NCI-H748 (cell line): ENCODE measurements around the gene PRDM11.

Source experiments
- DNase-seq: peaks from one replicate; lab custom pipeline; 2025; ENCODE audit not compliant: unreplicated experiment; lab: John Stamatoyannopoulos, UW

The PRDM11 gene

DNA sequence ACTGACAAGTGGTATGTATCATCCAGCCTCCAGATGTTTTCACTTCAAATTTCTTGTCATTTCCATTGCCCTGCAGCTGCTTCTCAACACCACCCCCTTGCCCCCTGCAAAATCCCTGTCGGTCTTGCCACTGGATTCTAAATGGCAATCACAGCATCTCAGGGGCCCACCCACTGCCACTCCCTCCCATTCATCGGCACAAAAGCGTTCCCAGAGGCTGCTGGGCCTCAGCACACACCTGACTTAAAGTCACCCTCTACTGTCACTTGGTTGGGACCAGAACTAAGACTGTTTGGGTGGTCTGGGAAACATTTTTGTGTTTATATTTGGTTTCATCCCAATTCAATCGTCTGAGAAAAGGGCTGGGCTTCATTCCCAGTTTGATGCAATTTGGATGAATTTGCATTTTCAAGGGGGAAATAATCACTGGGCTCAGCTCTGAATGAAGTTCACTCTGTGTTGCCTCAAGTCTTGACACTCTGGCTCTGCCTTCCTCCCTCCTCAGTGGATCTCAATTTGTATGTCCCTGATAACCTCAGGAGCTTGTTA, 112.6 kb downstream of the PRDM11 start:
- DNase-seq = no peak

DNA sequence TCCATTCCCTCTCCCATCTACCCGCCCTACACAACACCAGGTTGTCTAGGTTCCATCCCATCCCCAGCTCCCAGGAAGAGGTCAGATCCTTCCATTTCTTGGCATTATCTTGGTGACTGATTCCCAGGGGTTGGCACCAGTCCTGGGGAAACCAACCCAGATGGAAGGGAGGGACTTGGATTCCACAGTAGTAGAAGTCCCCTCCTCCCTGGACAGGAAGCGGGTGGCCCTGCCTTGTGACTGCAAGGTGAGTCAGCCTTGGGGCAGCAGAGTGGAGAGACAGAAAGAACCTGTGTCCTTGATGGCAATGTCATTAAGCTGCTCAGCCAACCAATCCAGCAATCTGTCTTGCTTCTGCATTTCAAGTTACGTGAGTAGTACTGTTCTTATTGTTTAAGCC, 113.2 kb downstream of the PRDM11 start:
- DNase-seq = no peak

DNA sequence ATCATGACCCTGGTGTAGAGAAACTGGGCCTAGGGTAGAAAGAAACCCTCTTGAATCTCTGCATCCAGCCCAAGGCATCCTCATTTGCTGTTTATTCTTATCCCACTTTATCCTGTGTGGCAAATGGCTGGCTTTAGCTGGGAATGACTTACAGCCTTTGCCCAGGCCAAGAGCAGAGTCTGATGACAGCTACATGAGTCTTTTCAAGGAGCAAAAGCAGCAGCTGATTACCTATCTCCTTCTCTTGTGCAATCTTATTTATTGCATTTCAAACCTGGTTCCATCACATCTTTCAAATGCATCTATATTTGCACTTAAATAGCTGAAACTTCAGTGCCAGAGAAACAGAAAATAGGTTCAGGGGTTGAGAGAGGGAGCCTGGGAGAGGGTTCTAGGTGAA, 113.6 kb downstream of the PRDM11 start:
- no peak for DNase-seq

DNA sequence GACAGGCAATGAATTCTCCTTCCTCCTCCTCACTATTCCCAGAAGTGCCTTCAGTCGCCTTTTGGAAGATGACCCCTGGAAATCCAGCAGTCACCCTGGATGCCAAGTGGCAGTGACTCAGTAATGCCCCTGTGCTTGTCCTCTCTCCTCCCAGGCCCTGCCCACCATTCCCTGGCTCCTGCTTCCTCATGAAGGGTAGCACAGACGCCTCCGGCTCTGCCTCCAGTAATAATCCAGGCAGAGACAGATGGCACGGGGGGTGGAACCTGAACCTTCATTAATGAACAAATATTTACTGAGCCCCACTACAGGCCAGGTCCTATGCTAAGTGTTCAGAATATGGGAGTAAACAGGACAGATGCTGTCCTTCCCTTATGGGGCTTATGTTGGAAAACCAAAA, 116.5 kb downstream of the PRDM11 start:
- peak; percentile 95 for DNase-seq

DNA sequence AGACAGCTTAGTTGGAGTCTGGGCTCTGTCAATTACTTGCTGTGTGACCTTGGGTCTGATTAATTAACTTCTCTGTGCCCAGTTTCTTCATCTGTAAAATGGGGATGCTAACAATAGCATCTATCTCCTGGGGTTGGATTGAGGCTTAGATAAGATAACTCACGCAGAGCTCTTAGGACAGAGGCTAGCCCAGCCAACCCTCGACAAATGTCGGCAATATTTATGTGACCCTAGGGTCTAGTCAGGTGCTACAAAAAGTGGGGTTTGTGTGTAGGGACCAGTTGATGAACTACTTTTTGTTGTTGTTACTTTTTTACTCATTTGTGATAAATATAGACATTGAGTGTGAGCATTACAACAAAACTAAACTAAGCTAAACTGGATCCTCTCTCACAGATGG, 117.3 kb downstream of the PRDM11 start:
- DNase-seq = no peak

DNA sequence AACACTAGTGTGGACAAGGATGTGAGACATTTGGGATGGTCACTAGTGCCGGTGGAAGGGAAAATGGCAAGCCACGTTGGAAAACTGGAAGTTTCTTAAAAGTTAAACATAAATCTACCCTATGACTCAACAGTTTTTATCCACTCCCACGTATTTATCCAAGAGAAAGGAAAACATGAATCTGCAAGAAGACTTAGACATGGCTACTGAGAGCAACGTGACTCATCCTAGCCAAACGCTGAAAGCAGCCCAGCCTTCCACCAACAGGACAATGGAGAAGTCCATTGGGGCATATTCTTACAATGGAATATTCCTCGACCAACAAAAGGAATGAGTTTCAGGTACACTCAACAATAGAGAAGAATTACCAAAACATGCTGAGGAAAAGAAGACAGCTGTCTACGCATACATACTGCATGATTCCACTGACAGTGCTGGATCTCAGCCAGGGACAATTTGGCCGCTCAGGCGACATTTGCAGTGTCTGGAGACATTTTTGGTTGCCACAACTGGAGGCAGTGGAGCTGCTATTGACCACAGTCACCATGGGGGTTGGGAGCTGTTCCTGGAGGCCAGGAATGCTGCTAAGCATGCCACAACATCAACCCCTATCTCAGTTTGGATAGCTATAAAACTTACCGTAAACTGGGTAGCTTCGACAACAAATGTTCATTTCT, 118.5 kb downstream of the PRDM11 start:
- DNase-seq = peak; percentile 37

DNA sequence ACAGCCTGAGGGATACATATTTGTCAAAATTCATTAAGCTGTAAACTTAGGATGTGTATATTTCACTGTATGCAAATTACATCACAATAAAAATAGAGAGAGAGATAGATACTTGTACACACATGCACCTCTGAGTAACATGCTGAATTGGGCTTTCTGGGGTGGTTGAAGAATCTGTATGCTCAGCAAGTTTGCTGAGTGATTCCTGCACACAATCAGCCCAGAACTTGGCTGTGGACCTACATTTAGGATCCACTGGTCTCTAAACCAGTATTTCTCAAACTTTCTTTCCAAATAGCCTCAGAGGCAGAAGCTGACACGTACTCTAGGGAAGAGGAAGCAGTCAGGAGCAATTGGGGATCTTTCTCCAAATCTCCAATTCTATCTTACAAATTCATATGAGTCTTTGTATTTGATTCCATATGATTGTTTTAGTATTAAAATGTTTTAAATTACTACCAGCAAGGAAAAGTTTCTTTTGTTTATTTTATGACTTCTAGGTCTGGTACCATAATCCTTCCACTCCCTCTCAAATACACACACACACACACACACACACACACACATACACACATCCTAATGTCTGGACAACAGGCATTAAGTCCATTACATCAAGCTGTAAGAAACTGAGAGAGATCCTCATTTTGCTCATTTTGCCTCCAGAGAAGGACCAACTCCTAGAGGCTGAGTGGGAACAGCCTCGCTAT, 119.7 kb downstream of the PRDM11 start:
- no peak for DNase-seq

DNA sequence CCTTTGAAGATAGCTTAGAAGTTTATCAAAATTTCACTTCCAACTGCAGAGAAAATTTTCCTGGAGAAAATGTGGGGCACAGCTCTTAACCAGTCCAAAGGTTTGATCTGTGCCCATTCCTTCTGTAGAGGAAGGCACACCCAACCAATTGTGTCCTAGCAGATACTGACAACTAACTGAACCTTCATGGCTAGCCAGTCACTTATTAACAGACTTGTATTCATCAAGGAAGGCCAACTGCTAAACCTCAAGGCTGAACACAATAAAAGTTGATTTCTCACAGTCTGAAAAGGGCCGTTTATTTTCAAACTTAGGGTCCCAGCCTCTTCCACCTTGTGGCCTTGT, 120.2 kb downstream of the PRDM11 start:
- no peak for DNase-seq

DNA sequence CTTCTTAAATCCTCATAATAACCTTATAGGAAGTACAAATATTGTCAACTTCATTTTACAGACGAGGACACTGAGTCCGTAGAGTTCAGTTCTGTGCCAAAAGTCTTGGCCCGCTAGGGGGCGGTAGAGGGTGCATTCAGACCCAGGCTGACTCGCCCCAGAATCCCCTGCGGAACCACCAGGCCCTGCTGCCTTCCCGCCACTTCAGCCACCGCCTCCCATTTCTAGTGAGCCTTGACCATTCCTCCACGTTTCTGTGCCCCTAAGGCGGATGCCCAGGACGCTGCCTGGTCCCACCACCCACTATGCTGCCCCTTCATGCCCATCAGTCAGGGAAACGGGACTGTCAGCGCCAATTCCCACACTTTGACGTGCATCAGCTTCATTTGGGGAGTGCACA, 120.6 kb downstream of the PRDM11 start:
- DNase-seq = peak; percentile 22

DNA sequence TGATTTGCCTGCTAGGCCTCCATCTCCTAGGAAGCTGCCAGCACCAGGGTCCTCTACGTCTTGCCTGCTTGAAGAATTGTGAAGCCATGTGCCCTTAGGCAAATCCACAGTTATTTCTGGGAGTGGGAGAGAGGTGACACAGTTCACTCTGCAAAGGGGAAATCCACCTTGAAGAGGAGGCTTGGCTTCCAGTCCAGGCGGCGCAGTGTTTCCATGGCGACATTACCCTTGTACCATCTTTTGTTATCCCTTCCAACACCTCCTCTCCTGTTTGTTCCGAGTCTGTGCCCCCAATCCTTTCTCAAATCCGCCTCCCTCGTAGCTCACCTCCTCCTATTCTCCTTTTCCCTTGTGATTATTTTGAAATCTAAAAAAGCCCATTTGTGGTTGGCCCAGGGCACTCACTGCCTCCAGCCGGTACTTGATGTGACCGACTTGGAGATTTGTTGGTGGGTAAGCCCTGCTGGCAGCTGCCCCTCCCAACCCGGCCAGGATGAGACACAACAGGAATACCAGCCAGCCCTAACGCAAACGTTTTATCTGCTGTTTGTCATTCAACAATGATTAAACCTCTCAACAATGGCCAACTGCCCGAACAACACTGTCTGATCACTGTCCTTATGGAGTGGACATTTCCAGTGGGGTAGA, 121.3 kb downstream of the PRDM11 start:
- peak; percentile 82 for DNase-seq

DNA sequence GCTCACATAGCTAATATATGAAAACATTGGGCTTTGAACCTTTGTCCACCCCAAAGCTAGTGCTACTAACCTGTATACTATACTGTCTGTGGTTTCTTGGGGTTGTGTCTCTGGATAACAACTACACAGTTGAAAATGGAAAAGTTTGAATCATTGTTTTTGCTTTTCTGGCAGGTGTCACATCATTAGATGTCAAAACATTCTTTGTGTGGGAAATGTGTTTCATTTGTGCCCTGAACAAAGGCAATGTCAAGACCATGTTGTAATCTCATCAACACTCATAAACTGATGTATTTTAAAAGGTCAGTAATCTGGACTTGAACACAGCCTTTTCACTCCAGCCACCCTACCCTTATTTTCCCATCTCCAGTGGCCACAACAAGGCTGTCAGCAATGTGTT, 123.2 kb downstream of the PRDM11 start:
- no peak for DNase-seq

DNA sequence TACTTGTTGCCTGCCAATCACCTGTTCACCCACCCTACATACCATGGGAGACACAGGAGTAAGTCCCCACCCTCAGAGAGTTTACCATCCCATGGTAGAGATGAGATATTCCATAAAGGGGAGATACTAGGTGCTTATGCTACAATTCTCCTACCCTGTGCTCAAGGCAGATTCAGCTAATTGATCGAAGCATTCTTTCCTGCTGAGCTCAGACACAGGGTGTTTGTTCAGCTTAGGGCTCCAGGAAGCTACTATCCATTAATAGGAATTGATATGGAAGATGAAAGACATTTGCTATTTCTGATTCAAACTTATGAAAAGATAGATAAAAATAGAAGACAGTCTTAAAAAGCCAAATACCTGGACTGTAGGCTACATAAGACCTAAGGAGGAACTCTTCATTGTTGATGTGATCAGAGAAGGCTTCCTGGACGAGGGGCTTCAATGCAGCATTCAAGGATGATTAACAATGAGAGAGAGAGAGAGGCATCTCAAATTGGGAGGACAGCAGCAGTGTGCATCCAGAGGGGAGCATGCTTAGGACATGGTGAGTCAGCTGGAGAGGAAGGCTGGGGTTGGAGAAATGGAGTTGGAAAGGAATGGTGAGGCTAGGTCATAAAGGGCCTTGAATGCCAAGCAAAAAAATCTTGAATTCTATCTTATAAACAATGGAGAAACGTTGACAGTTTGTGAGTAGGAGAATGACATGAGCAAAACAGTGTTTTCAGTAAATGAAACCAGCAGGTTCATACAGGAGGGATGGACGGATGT, 124.7 kb downstream of the PRDM11 start:
- DNase-seq = no peak

DNA sequence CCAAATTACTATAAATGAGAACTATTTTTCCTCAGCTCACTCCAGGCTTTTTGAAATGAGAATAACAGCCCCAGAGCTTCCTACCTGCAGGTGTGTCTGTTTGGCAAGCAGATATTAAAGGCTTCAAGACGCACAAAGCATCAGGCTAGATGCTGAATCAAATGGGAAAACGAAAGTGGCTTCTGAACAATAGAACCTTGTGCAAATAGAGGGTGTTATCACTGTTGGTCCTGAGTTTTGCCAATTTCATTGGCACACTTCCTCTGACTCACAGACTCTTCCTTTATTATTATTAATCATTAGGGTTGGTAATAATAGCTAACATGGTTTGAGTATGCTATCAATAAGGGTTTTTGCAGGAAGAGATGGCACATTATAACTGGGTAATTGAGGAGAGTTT, 126.3 kb downstream of the PRDM11 start:
- DNase-seq = peak; percentile 86

DNA sequence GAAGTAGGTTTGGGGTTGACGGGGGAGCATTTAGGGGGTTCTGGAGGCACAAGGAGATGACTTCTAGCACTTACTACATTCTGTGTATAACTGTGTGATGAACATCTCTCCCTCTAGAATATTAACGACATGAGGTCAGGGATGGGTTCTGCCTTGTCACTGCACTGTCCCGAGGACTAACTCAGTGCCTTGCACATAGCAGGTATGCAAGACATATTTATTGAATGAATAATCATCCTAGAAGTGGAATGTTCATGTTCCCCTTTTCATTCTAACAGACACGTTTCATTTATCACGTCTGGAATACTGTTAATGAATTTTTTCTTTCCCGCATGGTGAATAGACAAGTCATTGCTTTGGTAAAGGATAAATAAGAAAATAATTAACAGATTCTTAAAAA, 127.1 kb downstream of the PRDM11 start:
- no peak for DNase-seq

DNA sequence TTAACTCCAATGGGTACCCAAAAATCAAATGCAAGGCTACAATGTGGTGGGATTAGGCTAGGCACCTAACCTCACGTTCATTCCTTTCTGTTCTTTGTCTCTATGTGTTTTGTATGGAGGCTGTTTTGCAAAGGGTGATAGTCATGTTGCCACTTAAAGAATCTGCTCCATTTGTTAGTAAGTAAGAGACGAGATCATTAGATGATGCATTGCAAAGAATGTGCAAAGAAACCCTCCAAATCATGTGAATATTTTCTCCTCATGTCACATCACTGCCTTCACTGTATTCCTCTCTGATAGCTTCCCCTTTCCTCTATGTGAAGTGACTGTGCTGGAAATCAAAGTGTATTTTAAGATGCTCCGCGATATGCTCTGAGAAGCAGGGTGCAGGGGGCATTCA, 127.8 kb downstream of the PRDM11 start:
- no peak for DNase-seq

DNA sequence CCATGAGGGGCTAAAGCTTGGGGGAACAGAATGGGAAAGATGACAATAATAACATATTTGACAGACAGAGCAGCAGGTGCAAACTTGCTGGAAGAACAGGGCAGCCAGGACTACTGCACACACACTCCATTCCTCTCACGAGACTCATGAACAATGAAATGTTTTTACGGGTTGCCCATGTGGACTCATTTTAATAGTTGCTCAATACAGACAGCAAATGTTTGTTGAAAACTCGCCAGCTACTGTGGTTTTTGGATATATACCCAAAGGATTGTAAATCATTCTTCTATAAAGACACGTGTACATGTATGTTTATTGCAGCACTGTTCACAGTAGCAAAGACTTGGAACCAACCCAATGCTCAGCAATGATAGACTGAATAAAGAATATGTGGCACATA, 129.4 kb downstream of the PRDM11 start:
- DNase-seq = no peak

DNA sequence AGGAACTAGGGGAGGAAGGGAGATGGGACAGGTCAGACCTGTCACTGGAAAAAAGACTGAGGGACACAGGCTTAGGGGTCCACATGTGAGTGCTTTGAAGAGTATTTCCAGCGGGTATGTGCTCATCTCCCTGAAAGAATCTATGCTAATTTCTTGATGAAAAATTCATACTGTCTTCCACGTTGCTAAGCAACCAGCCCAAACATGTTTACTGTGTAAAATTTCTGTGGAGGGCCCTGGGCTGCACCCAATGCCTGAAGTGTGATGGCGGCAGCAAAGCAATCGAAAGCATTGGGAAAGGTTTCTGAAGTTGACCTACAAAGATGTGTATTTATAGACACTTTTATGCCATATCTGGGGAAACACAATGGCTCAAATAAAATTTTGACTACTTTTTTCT, 132.3 kb downstream of the PRDM11 start:
- DNase-seq = peak; percentile 59

DNA sequence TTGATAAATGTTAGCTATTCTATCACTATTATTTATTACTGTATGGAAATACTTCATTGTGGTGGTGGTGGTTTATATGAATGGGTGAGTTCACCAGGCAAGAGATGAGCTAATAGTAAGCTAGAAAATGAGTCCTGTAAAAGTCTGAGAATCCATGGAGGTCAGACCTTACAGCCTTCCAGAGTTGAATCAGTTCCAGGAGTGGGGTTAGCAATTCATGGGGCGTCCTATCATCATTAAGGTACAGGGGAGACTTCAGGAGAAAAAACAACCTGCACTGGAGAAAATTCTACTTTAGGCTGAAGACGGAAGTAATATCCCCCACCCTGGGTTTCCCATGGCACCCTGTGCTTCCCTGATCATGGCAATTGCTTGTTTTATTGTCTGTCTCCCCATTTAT, 133.2 kb downstream of the PRDM11 start:
- no peak for DNase-seq

DNA sequence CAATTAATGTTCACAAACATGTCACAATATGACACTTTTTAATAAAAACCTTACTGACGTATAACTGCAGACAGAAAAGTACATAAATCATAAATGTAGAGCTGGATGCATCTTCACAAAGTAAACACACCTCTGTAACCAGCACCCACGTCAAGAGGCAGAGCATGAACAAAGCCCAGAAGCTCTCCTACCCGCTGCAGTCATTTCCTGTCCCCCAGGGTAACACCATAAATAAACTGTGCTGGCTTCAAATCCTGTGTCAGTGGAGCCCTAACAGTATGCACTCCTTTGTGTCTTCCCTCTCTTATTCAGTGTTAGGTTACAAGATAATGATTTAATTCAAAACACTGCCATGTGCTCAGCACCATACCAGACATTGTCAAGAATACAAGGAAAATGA, 134.0 kb downstream of the PRDM11 start:
- DNase-seq = peak; percentile 92

DNA sequence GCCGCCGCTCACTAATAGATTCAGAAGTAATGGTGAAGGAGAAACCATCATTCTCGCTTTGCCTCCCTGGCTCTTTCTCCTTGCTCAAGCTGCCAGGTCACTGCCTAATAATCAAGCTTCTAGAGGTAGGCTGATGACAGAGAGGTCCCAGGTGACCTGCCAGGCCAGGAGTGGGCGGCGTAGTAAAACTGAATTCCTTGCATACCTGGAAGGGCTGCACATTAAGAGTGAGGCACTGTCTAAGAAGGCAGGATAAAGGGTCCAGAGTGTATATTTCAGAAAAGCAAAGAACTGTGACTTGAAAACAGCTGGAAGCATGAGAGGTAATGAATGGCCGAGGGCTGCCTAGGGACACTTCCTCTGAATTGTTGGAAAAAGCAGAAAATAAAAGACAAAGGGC, 135.6 kb downstream of the PRDM11 start:
- no peak for DNase-seq
